GM12878 (cell line): ENCODE measurements around the gene PRTN3. TPM values are rescaled to one million over a fixed set of nuclear protein-coding genes. Genes with fewer than 3 reads are reported as not detected.
A peak's percentile ranks its signal among the peaks of the same experiment; 100 is the strongest.

Experiments
- ASH2L ChIP-seq: fragments of 300-600, 200-600 bp; sonication (generic); IDR thresholded peaks from 2 replicates; pipeline ENCODE4 v1.6.1; 2017; ENCODE audit warnings: low read depth, mild to moderate bottlenecking, borderline replicate concordance
- ATF3 ChIP-seq: IDR thresholded peaks from 2 replicates; pipeline ENCODE4 v1.6.1; 2011; ENCODE audit warnings: low read depth, mild to moderate bottlenecking, low read length, moderate library complexity, borderline replicate concordance; ENCODE audit errors: extremely low read depth
- CTCF ChIP-seq, 3 experiments: IDR thresholded peaks in 2 of 3; conservative IDR thresholded peaks in 1 of 3; 2 replicates each; pipeline ENCODE4 v1.5.1; 2011; ENCODE audit warnings: low read depth in 3 of 3, low read length in 3 of 3, mild to moderate bottlenecking in 3 of 3, control low read depth in 2 of 3, moderate library complexity in 2 of 3, inconsistent platforms in 1 of 3, mixed read lengths in 1 of 3; ENCODE audit not compliant: control insufficient read depth in 2 of 3, insufficient read depth in 1 of 3; ENCODE audit errors: extremely low read depth in 1 of 3
- NR2F1 ChIP-seq: fragments of 450-650 bp; conservative IDR thresholded peaks from 2 replicates; pipeline ENCODE4 v1.6.1; 2017; ENCODE audit warnings: mild to moderate bottlenecking
- POLR2A ChIP-seq: IDR thresholded peaks from 2 replicates; pipeline ENCODE4 v1.6.1; 2011; ENCODE audit warnings: low read depth, mild to moderate bottlenecking, low read length
- POU2F2 ChIP-seq: IDR thresholded peaks from 3 replicates; pipeline ENCODE4 v1.6.1; 2011; ENCODE audit warnings: low read depth, mild to moderate bottlenecking, low read length, borderline replicate concordance
- polyA plus RNA-seq, 11 experiments: library from polyadenylated mRNA; depleted of rRNA in 4 of 11; unstranded in 6 of 11; stranded (reverse) in 5 of 11; fragments of >200 nt; fragmentation: Nextera tagmentation in 4 of 11; fragmentation: Illumina TruSeq in 1 of 11; extraction: Ambion mirVana in 4 of 11; extraction: Trizol in 1 of 11; gene quantifications; 1 replicate in 1 of 11; 2 replicates in 10 of 11; pipeline versions ENCODE4 v1.2.1 to v1.2.3, GENCODE V29; 2011 to 2016; ENCODE audit warnings: inconsistent platforms in 2 of 11, missing spikeins in 2 of 11, low read depth in 1 of 11
- total RNA-seq, 4 experiments: library from RNA; depleted of rRNA in 3 of 4; stranded (reverse); fragments of >200 nt in 3 of 4; fragmentation: Illumina TruSeq in 1 of 4; extraction: Trizol in 1 of 4; gene quantifications; 2 replicates each; pipeline versions ENCODE4 v1.2.1 to v1.2.3, GENCODE V29; 2013 to 2021
- TF ChIP-seq, protein P1 (sequence below): IDR thresholded peaks from 2 replicates; pipeline ENCODE4 v1.6.1; 2012; ENCODE audit warnings: low read depth, low read length, improper control_type of control experiment
- TF ChIP-seq, protein P2 (sequence below): IDR thresholded peaks from 2 replicates; pipeline ENCODE4 v1.6.1; 2011; ENCODE audit warnings: borderline replicate concordance, low read depth, mild to moderate bottlenecking, moderate library complexity, mixed read lengths, low read length; ENCODE audit not compliant: insufficient read depth; ENCODE audit errors: extremely low read length

Gene PRTN3
- total and polyA plus RNA-seq, 10 of the 15 experiments (the other 5 are each of a cell fraction or from before 2014, with no cell fraction given): 0.08 TPM; not detected in 9

DNA sequence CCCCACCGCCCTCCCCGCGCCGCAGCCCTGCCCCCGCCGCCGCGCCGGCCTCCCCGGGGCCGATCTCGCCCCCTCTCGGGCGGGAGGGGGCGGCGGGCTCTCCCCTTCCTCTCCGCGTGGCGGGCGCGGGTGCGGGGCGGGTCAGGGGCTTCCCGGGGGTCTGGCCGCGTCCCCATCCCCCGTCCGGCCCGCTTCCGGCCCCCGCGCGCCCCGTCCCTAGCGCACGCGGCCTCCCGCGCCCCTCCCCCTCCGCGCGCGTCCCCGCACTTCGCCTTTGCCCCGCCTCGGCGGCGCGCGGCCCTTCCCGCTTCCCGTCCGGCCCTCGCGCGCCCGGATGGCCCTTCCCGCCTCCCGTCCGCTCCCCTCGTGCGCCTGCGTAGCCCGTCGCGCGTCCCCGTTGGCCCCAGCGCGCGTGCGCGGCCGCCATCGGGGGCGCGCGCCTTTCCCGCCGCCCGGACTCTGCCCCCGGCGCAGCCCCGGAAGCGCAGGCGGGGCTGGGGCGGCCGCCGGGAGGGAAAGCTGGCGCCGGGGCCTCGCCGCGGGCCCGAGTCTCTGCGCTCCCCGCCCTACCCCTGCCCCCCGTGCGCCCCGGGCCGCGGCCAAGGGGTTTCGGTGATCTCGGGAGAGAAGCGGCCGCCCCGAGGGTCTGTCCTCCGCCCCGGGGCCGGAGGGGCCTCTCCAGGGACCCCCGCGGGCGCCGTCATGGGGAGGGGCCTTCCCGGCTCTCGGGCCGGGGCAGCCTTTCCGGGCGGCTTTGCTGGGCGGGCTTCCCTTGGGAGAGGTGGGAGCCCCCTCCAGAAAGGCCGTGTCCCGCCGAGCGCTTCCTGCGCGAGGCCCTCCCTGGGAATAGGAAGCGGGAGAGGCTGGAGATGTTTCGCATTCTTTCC lies 43.0 kb upstream of the PRTN3 start (continued):
- no peak for TF ChIP-seq ATF3
- peak; percentile 88 for TF ChIP-seq POLR2A
- no peak for TF ChIP-seq CTCF (IDR thresholded peaks at IDR 0.05 in 2 of 3, conservative IDR thresholded peaks at IDR 0.05 in 1 of 3; ENCODE audit: control insufficient read depth in 2 of 3, extremely low read depth in 1 of 3, insufficient read depth in 1 of 3, low read depth in 3 of 3, low read length in 3 of 3)
- no peak; the same call in 2 of the 3 replicates for TF ChIP-seq POU2F2
- TF ChIP-seq ASH2L: 0 out of 2 replicates have a peak, but pooled peaks have one; percentile 18
- TF ChIP-seq, protein P1, sequence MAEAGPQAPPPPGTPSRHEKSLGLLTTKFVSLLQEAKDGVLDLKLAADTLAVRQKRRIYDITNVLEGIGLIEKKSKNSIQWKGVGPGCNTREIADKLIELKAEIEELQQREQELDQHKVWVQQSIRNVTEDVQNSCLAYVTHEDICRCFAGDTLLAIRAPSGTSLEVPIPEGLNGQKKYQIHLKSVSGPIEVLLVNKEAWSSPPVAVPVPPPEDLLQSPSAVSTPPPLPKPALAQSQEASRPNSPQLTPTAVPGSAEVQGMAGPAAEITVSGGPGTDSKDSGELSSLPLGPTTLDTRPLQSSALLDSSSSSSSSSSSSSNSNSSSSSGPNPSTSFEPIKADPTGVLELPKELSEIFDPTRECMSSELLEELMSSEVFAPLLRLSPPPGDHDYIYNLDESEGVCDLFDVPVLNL: peak; percentile 72
- peak; percentile 83 for TF ChIP-seq NR2F1
- TF ChIP-seq, protein P2, sequence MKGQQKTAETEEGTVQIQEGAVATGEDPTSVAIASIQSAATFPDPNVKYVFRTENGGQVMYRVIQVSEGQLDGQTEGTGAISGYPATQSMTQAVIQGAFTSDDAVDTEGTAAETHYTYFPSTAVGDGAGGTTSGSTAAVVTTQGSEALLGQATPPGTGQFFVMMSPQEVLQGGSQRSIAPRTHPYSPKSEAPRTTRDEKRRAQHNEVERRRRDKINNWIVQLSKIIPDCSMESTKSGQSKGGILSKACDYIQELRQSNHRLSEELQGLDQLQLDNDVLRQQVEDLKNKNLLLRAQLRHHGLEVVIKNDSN: no peak
